CD14-positive monocyte (primary cell): ENCODE results near the gene SNAI1. TPM values are rescaled to one million over a fixed set of nuclear protein-coding genes. Genes with fewer than 3 reads are reported as not detected.

Experiments
- DNase-seq, 3 donors: peaks; one replicate each; pipeline ENCODE4 v3.0.0-alpha.2; 2011 to 2022
- H2AFZ ChIP-seq: 2 replicates; pipeline ENCODE4 v1.6.0; 2012; ENCODE audit warnings: mild to moderate bottlenecking, low read depth, low read length, inconsistent platforms; ENCODE audit not compliant: insufficient read depth, poor library complexity, severe bottlenecking
- H3K27ac ChIP-seq, 2 donors: 1 replicate in 1 of 2; 2 replicates in 1 of 2; pipeline ENCODE4 v1.5.1; 2012 to 2013; ENCODE audit warnings: low read length in 2 of 2, control low read depth in 1 of 2, inconsistent platforms in 1 of 2, low read depth in 1 of 2, mild to moderate bottlenecking in 1 of 2
- H3K27me3 ChIP-seq, 2 donors: one replicate each; pipeline versions ENCODE4 v1.6.0 to v1.6.1; 2011 to 2013; ENCODE audit warnings: low read length in 2 of 2; ENCODE audit not compliant: control insufficient read depth in 2 of 2, insufficient read depth in 2 of 2
- H3K36me3 ChIP-seq, 2 donors: replicated peaks in 1 of 2; 1 replicate in 1 of 2; 2 replicates in 1 of 2; pipeline versions ENCODE4 v1.5.1 to v1.6.1; 2012 to 2013; ENCODE audit warnings: low read length in 2 of 2, control low read depth in 1 of 2, inconsistent platforms in 1 of 2, mild to moderate bottlenecking in 1 of 2; ENCODE audit not compliant: insufficient read depth in 2 of 2, control insufficient read depth in 1 of 2
- H3K4me1 ChIP-seq, 2 donors: 1 replicate in 1 of 2; 2 replicates in 1 of 2; pipeline versions ENCODE4 v1.5.1 to v1.6.1; 2012 to 2013; ENCODE audit warnings: low read length in 2 of 2, control low read depth in 1 of 2, inconsistent platforms in 1 of 2, mild to moderate bottlenecking in 1 of 2, moderate library complexity in 1 of 2; ENCODE audit not compliant: insufficient read depth in 2 of 2, control insufficient read depth in 1 of 2
- H3K4me2 ChIP-seq: replicated peaks from 2 replicates; pipeline ENCODE3; 2012; ENCODE audit warnings: low read length, moderate library complexity, mild to moderate bottlenecking; ENCODE audit not compliant: poor library complexity, severe bottlenecking; ENCODE audit errors: extremely low read depth
- H3K4me3 ChIP-seq, 3 experiments: fragments of 200-600 bp in 1 of 3; sonication (generic) in 1 of 3; replicated peaks in 1 of 3; 1 replicate in 2 of 3; 2 replicates in 1 of 3; pipeline ENCODE4 v1.5.1; 2011 to 2013; ENCODE audit warnings: low read length in 3 of 3, mild to moderate bottlenecking in 3 of 3, control low read depth in 2 of 3, low read depth in 2 of 3, inconsistent platforms in 1 of 3, moderate library complexity in 1 of 3
- H3K79me2 ChIP-seq: 2 replicates; pipeline ENCODE4 v1.6.0; 2012; ENCODE audit warnings: mild to moderate bottlenecking, control low read depth, inconsistent platforms, low read length, moderate library complexity; ENCODE audit not compliant: insufficient read depth
- H3K9ac ChIP-seq: 2 replicates; pipeline ENCODE4 v1.6.0; 2017; ENCODE audit warnings: low read length, mild to moderate bottlenecking; ENCODE audit not compliant: insufficient read depth, poor library complexity, severe bottlenecking
- H3K9me3 ChIP-seq, 2 donors: replicated peaks in 1 of 2; 1 replicate in 1 of 2; 2 replicates in 1 of 2; pipeline versions ENCODE4 v1.5.1 to v1.6.1; 2012 to 2013; ENCODE audit warnings: low read length in 2 of 2, control low read depth in 1 of 2; ENCODE audit not compliant: control insufficient read depth in 1 of 2, insufficient read depth in 1 of 2
- H4K20me1 ChIP-seq: 2 replicates; pipeline ENCODE4 v1.6.0; 2012; ENCODE audit warnings: mild to moderate bottlenecking, low read length, control low read depth, moderate library complexity; ENCODE audit not compliant: insufficient read depth
- H3K27ac Mint-ChIP-seq, 7 donors: one replicate each; pipeline ENCODE4 v1.8.0; 2020; ENCODE audit warnings: mild to moderate bottlenecking in 7 of 7, mixed read lengths in 7 of 7, moderate library complexity in 6 of 7, inconsistent platforms in 2 of 7
- H3K27me3 Mint-ChIP-seq, 3 donors: one replicate each; pipeline ENCODE4 v1.8.0; 2021 to 2022; ENCODE audit warnings: low read depth in 3 of 3, mild to moderate bottlenecking in 3 of 3, mixed read lengths in 3 of 3, moderate library complexity in 3 of 3, inconsistent platforms in 1 of 3
- H3K36me3 Mint-ChIP-seq, 2 donors: one replicate each; pipeline ENCODE4 v1.8.0; 2020; ENCODE audit warnings: mixed read lengths in 2 of 2, inconsistent platforms in 1 of 2, mild to moderate bottlenecking in 1 of 2
- H3K4me1 Mint-ChIP-seq: one replicate; pipeline ENCODE4 v1.8.0; 2020; ENCODE audit warnings: mild to moderate bottlenecking, mixed read lengths
- H3K4me3 Mint-ChIP-seq, 2 donors: one replicate each; pipeline ENCODE4 v1.8.0; 2020; ENCODE audit warnings: mild to moderate bottlenecking in 2 of 2, mixed read lengths in 2 of 2, moderate library complexity in 1 of 2
- H3K9me3 Mint-ChIP-seq, 7 donors: one replicate each; pipeline ENCODE4 v1.8.0; 2020 to 2022; ENCODE audit warnings: mixed read lengths in 7 of 7, mild to moderate bottlenecking in 6 of 7, moderate library complexity in 6 of 7, inconsistent platforms in 2 of 7
- WGBS: methylation state at CpG from one replicate; pipeline ENCODE4 v1.1.5; 2013; ENCODE audit warnings: missing lambda C conversion rate; ENCODE audit not compliant: insufficient coverage; 5-methylcytosine and 5-hydroxymethylcytosine counted together
- intact Hi-C, 2 donors: fragments of 100-400 bp; cut with micrococcal nuclease; formaldehyde crosslinking; loops; one replicate each; pipeline versions ENCODE4 v1.15.0 to v1.15.1; 2023
- polyA plus RNA-seq, 3 donors: library from polyadenylated mRNA; depleted of rRNA in 1 of 3; unstranded in 2 of 3; stranded (reverse) in 1 of 3; fragments of 300-500 nt in 2 of 3; fragments of >200 nt in 1 of 3; fragmentation: Illumina TruSeq in 2 of 3; gene quantifications; 1 replicate in 2 of 3; 2 replicates in 1 of 3; pipeline ENCODE4 v1.2.3, GENCODE V29; 2012 to 2021
- TF ChIP-seq, protein P1 (sequence below): fragments of 200-600 bp; IDR thresholded peaks from one replicate; pipeline ENCODE4 v1.8.0; 2022; ENCODE audit warnings: antibody characterized with exemption, mild to moderate bottlenecking

SNAI1 gene
- polyA plus RNA-seq, 3 donors: 2.4 to 181 (median 2.6) TPM

DNA sequence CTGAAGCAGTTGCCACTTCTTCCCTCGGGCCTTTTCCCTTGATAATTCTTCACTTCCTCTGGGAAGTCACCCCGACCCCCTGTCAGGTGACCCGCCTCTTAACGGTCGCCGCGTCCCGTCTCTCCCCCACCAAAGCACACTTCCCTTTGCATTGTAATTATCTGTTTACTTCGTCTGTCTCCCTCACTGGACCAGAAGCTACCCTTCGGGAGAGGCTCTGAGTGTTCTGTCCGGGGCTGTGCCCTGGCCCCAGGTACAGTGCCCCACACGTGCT lies 771 bp upstream of the SNAI1 start:
- H3K4me2 ChIP-seq: peak overlapping the region; percentile 89
- Mint-ChIP-seq H3K27ac (peak overlapping the region in 6 of 7 donors; percentile 74 to 89 (median 82)), H3K27me3 (peaks cover 20 to 27% (median 22%) of the 10 kb centered on the region in 3 donors), H3K4me1 (peaks cover 44% of the 10 kb centered on the region), H3K4me3 (peak overlapping the region; percentile 71 to 85), H3K9me3 (no peaks in the 10 kb centered on the region), H3K36me3 (peaks cover 10 to 14% of the 10 kb centered on the region in 2 donors)
- no peaks in the 10 kb centered on the region for H3K9me3 ChIP-seq
- TF ChIP-seq, protein P1, sequence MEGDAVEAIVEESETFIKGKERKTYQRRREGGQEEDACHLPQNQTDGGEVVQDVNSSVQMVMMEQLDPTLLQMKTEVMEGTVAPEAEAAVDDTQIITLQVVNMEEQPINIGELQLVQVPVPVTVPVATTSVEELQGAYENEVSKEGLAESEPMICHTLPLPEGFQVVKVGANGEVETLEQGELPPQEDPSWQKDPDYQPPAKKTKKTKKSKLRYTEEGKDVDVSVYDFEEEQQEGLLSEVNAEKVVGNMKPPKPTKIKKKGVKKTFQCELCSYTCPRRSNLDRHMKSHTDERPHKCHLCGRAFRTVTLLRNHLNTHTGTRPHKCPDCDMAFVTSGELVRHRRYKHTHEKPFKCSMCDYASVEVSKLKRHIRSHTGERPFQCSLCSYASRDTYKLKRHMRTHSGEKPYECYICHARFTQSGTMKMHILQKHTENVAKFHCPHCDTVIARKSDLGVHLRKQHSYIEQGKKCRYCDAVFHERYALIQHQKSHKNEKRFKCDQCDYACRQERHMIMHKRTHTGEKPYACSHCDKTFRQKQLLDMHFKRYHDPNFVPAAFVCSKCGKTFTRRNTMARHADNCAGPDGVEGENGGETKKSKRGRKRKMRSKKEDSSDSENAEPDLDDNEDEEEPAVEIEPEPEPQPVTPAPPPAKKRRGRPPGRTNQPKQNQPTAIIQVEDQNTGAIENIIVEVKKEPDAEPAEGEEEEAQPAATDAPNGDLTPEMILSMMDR: no peak
- H2AFZ ChIP-seq: peak overlapping the region; percentile 68
- H3K9ac ChIP-seq: peak overlapping the region; percentile 39
- H3K36me3 ChIP-seq: no peaks in the 10 kb centered on the region
- peaks cover 7% of the 10 kb centered on the region for H3K79me2 ChIP-seq
- WGBS: 3% methylated on average over 12 of the region's 12 CpGs
- H3K27ac ChIP-seq: no peak overlapping the region
- peaks cover 0 to 10% of the 10 kb centered on the region in 2 donors for H3K27me3 ChIP-seq
- peaks cover 35% of the 10 kb centered on the region for H4K20me1 ChIP-seq
- intact Hi-C loops: no loop called here
- DNase-seq: peak in 1 of 3 donors; percentile 48
- H3K4me1 ChIP-seq: peaks cover 23 to 60% of the 10 kb centered on the region in 2 donors
- H3K4me3 ChIP-seq: peak overlapping the region in 2 of 3 experiments; percentile 8 to 56

DNA sequence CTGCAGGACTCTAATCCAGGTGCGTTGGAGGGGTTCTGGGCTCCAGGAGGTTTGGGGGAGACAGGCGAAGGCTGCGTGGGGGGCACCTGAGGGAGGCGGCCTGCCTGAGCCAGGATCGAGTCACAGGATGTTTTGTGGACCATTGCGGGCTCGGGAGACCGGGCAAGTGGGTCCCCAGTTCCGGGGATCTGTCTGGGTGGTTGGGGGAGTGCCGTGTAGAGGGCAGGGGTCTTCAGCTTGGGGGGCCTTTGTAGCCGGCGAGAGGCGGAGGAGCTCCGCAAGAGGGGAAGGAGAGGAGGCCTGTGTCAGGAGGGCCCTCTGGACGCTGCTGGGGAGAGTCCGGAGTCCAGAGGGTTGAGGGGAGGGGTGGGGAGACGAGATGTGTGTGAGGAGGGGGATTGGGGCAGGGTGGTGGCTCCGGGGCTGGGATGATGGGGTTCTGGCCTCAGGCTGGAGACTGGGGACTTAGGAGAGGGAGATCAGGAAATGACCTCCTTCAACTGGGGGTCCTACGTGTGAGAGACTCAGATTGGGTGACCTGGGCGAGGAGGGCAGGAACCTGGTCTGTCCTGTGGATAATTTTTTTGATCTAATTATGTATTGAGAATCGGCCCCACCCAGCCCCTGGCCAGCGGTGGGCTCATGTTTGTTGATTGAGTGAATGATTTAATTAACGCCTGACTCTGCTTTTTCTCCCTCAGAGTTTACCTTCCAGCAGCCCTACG lies 505 bp downstream of the SNAI1 start:
- DNase-seq: no peak
- Mint-ChIP-seq H3K36me3 (peaks cover 21 to 27% of the 10 kb centered on the region in 2 donors), H3K4me3 (peak overlapping the region; percentile 82 to 85), H3K4me1 (peaks cover 44% of the 10 kb centered on the region), H3K27me3 (peaks cover 18 to 27% (median 22%) of the 10 kb centered on the region in 3 donors), H3K9me3 (no peaks in the 10 kb centered on the region), H3K27ac (peak overlapping the region; percentile 46 to 90 (median 82))
- Histone ChIP-seq H3K27ac (peak overlapping the region; percentile 28 to 81), H3K4me3 (peak overlapping the region; percentile 48 to 86 (median 53)), H3K27me3 (peaks cover 0 to 10% of the 10 kb centered on the region in 2 donors), H3K4me1 (peaks cover 23 to 61% of the 10 kb centered on the region in 2 donors), H3K9ac (peak overlapping the region; percentile 77), H2AFZ (peak overlapping the region; percentile 35), H3K79me2 (peaks cover 7% of the 10 kb centered on the region), H4K20me1 (peaks cover 35% of the 10 kb centered on the region), H3K9me3 (no peaks in the 10 kb centered on the region), H3K4me2 (peak overlapping the region; percentile 89), H3K36me3 (peaks cover 0 to 12% of the 10 kb centered on the region in 2 donors)
- TF ChIP-seq, protein P1: no peak
- 18% methylated on average over 19 of the region's 24 CpGs for WGBS
- intact Hi-C loops: no loop called here
